Skin of body (tissue), 2 donors: ENCODE results near the gene BECN2. TPM values are rescaled to one million over a fixed set of nuclear protein-coding genes. Genes with fewer than 3 reads are reported as not detected.
"Not testable (repeated sequence)": the region's sequence is repeated elsewhere in the genome, so short reads cannot be mapped to it uniquely, and the experiment has no call there.

Source experiments
- DNase-seq: peaks from one replicate; lab custom pipeline; 2025; lab: John Stamatoyannopoulos, UW
- total RNA-seq: library from RNA; depleted of rRNA; stranded (reverse); fragments of >200 nt; gene quantifications from one replicate; pipeline ENCODE4 v1.2.3, GENCODE V29; 2014

The BECN2 gene
- total RNA-seq, 1 donor from 2014 or later, result not detected

DNA sequence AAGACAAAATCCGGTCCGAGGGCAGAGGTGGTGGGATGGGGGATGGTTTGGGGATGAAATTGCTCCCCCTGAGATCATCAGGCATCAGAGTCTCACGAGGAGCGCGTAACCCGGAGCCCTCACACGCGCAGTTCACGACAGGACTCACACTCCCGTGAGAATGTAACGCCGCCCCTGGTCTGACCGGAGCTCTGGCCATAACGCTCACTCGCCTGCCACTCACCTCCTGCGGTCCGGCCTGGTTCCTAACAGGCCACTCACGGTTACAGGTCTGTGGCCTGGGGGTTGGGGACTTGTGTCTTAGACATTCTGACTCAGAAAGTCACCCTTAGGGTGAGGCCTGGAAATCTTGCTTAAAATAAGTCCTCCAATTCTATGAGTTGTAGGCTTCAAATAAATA, 21.5 kb downstream of the BECN2 start:
- no peak for DNase-seq

DNA sequence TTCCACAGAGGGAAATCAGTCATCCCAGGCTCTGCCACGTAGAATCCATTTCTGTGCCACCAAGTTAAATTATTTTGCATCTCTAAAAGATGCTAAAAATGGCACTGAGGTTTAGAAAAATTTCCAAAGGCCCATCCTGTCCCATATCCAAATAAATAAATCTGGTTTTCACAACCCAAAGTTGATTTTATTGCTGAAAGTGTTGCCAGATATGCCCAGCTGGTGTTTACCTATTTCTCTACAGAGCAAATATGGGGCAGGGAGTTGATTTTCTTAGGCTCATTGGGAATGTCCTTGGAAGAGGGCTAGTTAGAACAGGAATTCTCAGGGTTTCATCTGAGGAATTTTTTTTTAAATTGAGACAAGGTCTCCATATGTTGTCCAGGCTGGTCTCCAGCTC, 22.4 kb downstream of the BECN2 start:
- no peak for DNase-seq

DNA sequence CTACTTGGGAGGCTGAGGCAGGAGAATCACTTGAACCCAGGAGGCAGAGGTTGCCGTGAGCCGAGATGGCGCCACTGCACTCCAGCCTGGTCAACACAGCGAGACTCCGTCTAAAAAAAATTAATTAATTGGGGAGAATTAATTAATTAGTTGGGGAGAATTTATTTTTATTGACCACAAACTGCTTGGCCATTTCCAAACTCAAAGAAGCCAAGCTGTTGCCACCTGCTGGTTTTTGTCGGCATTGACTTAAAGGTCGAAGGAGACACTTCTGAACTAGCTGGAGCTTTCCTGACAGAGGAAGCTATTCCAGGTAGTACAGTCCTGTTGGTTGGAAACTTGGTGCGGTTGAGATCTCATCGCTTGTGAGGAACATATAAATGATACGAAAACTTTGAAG, 28.2 kb downstream of the BECN2 start:
- no peak for DNase-seq

DNA sequence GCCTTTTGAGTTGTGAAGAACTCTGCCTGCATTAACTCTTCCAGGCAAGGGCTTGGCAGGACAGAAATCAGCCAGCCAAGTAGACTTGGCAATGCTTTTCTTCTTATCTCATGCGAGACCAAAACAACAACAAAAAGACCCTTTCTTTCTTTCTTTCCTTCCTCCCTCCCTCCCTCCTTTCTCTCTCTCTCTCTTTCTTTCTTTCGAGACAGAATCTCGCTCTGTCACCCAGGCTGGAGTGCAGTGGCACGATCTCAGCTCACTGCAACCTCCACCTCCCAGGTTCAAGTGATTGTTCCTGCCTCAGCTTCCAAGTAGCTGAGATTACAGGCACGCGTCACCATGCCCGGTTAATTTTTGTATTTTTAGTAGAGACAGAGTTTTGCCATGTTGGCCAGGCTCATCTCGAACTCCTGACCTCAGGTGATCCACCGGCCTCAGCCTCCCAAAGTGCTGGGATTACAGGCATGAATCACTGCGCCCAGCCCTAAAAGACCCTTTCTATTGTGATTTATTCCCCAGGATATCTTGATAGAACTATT, 30.9 kb downstream of the BECN2 start:
- not testable (repeated sequence) for DNase-seq

DNA sequence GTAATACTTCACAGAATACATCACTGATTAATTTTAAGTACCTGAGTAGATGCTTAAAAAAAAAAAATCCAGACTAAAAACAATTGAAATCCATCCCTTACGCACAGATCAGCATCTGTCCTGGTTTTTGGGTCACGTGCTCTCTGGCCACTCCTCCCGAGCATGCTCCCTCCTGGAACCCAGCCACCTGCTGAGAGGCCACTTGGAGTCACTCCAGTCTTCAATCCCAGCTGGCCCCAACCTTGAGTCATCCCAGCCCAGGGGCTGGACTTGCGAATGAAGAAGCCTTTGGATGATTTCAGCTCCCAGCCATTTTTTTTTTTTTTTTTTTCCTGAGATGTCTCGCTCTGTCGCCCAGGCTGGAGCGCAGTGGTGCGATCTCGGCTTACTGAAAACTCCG, 32.5 kb downstream of the BECN2 start:
- DNase-seq, result peak; percentile 67

DNA sequence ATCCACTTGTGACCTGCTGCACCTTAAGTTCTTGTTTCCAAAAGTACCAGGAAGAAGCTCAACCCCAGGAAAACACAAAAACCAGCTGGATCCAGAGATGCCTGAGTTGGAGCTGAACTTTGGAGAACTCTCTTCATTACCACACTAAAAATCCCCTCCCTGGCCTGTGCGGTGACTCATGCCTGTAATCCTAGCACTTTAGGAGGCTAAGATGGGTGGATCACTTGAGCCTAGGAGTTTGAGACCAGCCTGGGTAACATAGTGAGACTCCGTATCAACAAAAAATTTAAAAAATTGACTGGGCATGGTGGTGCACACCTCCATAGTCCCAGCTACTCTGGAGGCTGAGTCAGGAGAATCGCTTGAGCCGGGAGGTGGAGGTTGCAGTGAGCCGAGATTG, 35.2 kb downstream of the BECN2 start:
- no peak for DNase-seq

DNA sequence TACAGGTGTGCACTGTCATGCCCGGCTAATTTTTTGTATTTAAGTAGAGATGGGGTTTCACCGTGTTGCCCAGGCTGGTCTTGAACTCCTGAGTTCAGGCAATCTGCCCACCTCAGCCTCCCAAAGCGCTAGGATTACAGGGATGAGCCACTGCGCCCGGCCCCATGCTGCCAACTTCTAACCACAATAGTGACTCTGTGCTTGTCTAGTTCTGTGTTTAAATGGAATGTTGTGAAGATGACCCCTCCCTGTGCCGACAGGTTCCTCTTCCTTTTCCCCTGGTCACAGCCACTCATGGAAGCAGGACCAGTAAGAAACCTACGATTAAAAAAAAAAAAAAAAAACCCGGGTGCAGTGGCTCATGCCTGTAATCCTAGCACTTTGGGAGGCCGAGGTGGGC, 36.6 kb downstream of the BECN2 start:
- DNase-seq, result no peak

DNA sequence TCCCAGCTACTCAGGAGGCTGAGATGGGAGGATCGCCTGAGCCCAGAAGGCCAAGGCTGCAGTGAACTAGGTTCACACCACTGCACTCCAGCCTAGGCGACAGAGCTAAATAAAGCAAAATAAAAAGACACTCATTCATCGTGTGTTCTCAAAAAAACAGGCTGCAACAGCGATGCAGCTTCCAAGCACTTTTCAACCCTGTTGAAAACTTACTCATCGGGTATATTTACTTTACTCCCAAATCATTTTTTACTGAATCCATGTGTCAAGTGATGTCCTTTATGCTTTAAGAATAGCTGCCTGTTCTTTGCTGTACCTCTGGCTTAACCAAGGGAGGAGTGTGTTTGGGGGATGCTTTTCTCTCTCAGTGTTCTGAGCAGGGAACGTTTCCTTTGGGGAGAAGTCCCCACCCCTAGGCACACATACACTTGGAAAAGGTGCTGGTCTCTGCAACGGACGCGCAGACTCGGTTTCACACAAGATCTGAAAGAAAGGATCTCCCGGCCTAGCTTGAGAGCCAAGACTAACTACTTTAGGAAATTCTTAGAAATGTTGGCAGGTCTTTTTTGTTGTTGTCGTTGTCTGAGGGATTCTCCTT, 39.9 kb downstream of the BECN2 start:
- no peak for DNase-seq

DNA sequence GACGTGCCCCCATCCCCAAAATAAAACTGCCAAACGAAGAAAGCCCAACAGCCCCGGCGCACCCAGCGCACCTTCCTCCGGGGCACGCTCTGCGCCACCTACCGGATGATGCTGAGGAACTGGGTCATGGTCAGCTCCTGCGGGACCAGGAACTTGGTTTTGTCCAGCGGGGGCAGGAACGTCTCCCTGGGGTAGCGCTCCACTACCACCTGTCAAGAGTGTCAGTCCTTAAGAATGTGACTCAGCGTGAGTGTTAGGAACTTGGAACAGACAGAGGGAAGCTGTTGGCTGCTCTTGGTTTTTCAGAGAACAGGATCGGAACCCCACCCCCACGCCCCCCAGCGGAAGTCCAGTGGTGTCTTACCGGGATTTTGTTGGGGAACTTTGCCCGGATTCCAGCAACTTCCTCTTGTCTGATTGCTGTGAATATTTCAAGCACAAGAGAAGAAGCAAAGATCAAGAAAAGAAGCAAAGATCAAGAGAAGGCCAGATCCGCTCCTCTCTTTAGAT, 40.9 kb downstream of the BECN2 start:
- peak; percentile 62 for DNase-seq

DNA sequence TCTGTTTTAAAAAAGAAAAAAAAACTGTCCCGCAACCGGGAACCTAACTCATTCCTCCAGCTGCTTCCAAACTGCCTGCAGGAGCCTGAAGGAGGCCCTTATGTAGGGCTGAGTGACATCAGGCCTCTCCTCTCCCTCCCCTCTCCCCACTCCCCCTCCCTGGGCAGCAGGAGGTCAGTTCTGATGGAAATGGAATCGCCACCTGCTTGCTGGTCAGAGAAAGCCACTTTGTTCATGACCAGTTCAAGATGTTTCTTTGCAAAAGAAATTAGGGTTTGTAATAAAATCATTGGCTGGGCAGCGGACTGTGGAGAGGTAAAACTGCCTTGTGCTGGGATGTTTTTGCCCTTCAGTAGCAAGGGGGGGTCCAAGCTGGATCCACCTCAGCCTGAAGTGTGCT, 41.5 kb downstream of the BECN2 start, which contains the start of gene MAP1LC3C:
Gene MAP1LC3C (minus strand): TSS at position 73 of the 400 bp plus-strand sequence. CDS start 90 bp downstream, outside the sequence.
- no peak for DNase-seq

DNA sequence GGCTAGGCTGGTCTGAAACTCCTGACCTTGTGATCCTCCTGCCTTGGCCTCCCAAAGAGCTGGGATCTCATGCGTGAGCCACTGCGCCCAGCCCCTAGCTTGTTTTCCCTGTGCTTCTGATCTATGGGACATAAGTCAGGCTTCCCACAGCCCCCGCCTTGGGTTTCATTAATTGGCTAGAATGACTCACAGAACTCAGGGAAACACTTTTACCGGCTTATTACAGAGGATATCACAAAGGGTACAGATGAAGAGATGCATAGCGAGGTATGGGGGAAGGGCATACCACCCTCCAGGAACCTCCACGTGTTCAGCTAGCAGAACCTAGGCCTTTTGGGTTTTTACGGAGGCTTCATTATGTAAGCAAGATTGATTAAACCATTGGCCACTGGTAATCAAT, 42.9 kb downstream of the BECN2 start:
- no peak for DNase-seq

DNA sequence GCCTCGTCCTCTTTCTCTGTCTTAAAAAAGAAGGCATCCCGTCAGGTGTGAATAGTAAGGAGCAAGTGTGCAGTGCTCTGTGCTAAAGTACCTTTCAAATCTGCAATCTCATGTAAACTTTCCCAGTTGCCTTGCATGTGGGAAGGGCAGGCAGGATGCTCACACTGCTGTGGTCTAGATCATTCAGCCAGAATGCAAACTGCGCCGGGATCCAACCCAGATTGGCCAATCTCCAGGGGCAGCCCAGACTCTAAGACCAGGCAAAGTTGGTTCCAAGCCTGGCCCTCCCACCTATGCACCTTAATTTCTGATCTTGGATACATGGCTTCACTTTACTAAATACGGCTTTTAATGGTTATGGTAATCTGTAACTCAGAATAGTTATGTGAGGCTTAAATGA, 44.5 kb downstream of the BECN2 start:
- no peak for DNase-seq

DNA sequence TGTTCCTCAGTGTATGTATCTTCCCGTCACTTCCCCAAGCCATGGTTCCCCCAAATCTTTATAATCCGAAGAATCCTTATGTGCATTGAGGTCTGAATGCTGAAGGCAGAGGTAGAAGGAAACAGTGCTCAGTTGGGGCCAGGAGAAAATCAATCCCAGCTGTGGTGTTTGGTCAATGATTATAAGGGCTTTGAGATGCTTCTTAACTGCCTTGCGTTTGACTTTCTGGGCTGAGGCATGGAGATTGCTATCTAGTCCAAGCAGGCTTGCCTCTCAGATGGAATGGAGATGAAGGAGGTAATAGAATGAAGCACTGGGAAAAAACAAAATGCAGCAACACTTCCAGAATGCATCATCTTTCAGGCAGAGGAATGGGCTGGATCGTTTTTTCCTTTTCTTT, 44.9 kb downstream of the BECN2 start:
- peak; percentile 23 for DNase-seq

DNA sequence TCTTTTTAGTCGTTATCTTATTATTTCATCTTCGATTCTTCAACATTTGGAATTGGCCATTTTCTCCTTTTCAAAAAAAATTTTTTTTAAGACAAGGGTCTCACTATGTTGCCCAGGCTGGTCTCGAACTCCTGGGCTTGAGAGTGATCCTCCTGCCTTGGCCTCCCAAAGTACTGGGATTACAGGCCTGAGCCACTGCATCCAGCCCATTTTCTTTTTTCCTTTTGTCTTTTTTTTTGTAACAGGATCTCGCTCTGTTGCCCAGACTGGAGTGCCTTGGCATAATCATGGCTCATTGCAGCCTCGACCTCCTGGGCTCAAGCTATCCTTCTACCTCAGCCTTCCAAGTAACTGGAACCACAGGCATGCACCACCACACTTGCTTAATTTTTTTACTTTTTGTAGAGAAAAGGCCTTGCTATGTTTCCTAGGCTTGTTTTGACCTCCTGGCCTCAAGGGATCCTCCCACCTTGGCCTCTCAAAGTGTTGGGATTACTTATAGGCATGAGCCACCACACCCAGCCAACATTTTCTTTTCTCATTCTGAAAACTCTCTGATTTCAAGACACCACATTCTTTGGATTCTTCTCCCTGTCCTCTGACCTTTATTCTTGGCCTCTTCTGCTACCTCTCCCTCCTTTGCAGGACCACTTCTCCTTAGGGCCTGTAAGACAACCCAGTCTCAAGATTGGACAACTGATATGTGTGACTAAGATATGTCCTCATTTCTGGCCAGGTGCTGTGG, 47.4 kb downstream of the BECN2 start:
- no peak for DNase-seq

DNA sequence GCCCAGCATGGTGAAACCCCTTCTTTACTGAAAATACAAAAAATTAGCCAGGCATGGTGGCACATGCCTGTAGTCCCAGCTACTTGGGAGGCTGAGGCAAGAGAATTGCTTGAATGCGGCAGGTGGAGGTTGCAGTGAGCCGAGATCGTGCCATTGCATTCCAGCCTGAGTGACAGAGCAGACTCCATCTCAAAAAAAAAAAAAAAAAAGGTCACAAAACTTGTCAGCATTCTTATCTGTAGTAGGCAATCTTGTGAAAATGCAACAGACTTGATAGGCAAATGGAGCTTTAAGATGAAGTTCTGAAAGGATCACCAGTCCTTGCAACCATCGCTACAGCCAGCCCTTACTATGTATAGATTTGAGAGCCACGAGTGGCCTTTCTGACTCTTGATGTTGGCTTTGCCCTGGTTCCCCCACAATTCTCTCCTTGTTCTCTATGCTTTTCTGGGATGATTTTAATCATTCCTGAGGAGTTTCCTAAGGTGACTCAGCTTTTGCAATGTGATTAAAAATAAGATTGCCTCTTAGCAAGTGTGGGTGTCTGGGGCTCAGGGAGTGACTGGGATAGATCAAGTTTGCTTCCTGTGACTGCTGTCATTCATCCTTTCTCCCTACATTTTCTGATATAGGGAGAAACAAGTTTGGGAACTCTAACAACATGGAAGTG, 48.4 kb downstream of the BECN2 start:
- no peak for DNase-seq

DNA sequence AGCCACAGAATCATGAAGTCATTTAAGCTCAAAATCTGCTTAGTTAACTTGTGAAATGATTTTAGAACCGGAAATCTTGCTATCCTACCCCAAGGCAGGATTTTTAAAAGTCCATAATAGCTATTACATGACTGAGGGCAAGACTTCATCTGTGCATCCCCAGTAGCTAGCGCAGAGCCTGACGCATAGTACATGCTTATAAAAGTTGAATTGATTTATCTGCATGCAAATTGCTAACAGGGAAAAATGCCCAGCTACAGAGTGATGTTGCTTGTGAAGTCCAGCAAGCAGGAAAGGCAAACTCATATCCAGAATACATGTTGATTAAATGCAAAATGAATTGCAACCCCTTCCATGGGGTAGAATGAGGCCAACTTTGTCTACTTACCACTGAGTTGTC, 49.4 kb downstream of the BECN2 start:
- no peak for DNase-seq

Other genes with a start within 250 kb of the BECN2 start
- gene EXO1, start 109.6 kb upstream of the BECN2 start, total RNA-seq, result 5.9 TPM
- 1.1 TPM for gene MAP1LC3C, start 41.3 kb downstream of the BECN2 start, total RNA-seq